Peyer's patch (tissue), 4 donors: Measurements from ENCODE around the gene SRGAP1. TPM values are rescaled to one million over a fixed set of nuclear protein-coding genes. Genes with fewer than 3 reads are reported as not detected.

Source experiments
- DNase-seq, 3 donors: peaks; one replicate each; pipeline ENCODE4 v3.0.0-alpha.2; 2017 to 2019
- H3K27ac ChIP-seq, 4 donors: fragments of 200-600 bp; sonication (generic); one replicate each; pipeline ENCODE4 v1.5.1; 2016 to 2019
- H3K27me3 ChIP-seq, 2 donors: fragments of 200-600 bp; sonication (generic); one replicate each; pipeline ENCODE4 v1.5.1; 2019
- H3K36me3 ChIP-seq, 3 donors: fragments of 200-600 bp; sonication (generic); one replicate each; pipeline ENCODE4 v1.5.1; 2016 to 2019
- H3K4me1 ChIP-seq, 4 donors: fragments of 200-600 bp; sonication (generic); one replicate each; pipeline ENCODE4 v1.5.1; 2016 to 2019
- H3K4me3 ChIP-seq, 4 donors: fragments of 200-600 bp; sonication (generic); 1 replicate in 3 of 4; 2 replicates in 1 of 4; pipeline ENCODE4 v1.5.1; 2016 to 2019; ENCODE audit warnings: mild to moderate bottlenecking in 1 of 4
- H3K9me3 ChIP-seq, 4 donors: fragments of 200-600 bp; sonication (generic); one replicate each; pipeline ENCODE4 v1.5.1; 2016 to 2019; ENCODE audit warnings: mild to moderate bottlenecking in 1 of 4
- CTCF ChIP-seq, 6 experiments: fragments of 450-650 bp in 4 of 6; fragments of 200-600 bp in 2 of 6; sonication (generic) in 1 of 6; IDR thresholded peaks; one replicate each; pipeline ENCODE4 v1.5.1; 2017 to 2019; ENCODE audit warnings: antibody characterized with exemption in 6 of 6, mild to moderate bottlenecking in 3 of 6, moderate library complexity in 1 of 6
- POLR2A ChIP-seq, 2 donors: fragments of 450-650 bp; IDR thresholded peaks; one replicate each; pipeline ENCODE4 v1.5.1; 2017; ENCODE audit warnings: antibody characterized with exemption in 2 of 2, mild to moderate bottlenecking in 2 of 2, moderate library complexity in 2 of 2
- total RNA-seq, 4 donors: library from RNA; depleted of rRNA; stranded (reverse); fragments of >200 nt; gene quantifications; one replicate each; pipeline ENCODE4 v1.1.0, GENCODE V29; 2016

The SRGAP1 gene
- total RNA-seq, 4 donors from 2014 or later: 5.8 to 92.4 (median 16.4) TPM

GRCh38 chr12:64034901-64035576 lies 190.5 kb downstream of the SRGAP1 start:
- TF ChIP-seq CTCF (IDR thresholded peaks at IDR 0.05) (no peak), POLR2A (IDR thresholded peaks at IDR 0.05) (no peak)
- no peaks in the 10 kb centered on the region for H3K9me3 ChIP-seq
- H3K4me1 ChIP-seq: no peaks in the 10 kb centered on the region
- no peak overlapping the region for H3K4me3 ChIP-seq
- H3K27ac ChIP-seq: no peak overlapping the region
- no peaks in the 10 kb centered on the region for H3K36me3 ChIP-seq
- no peak for DNase-seq
- no peaks in the 10 kb centered on the region for H3K27me3 ChIP-seq

GRCh38 chr12:64036414-64036813 lies 191.9 kb downstream of the SRGAP1 start:
- Histone ChIP-seq H3K27ac (no peak overlapping the region), H3K27me3 (no peaks in the 10 kb centered on the region), H3K4me3 (no peak overlapping the region), H3K4me1 (no peaks in the 10 kb centered on the region), H3K9me3 (no peaks in the 10 kb centered on the region), H3K36me3 (no peaks in the 10 kb centered on the region)
- no peak for TF ChIP-seq CTCF (IDR thresholded peaks at IDR 0.05)
- no peak for TF ChIP-seq POLR2A (IDR thresholded peaks at IDR 0.05)
- DNase-seq: no peak

- Histone ChIP-seq H3K27ac (no peak overlapping the region), H3K9me3 (no peaks in the 10 kb centered on the region), H3K36me3 (no peaks in the 10 kb centered on the region), H3K4me3 (no peak overlapping the region), H3K4me1 (peaks cover 0 to 6% (median 0%) of the 10 kb centered on the region in 4 donors), H3K27me3 (no peaks in the 10 kb centered on the region)
- TF ChIP-seq POLR2A (IDR thresholded peaks at IDR 0.05) (no peak), CTCF (IDR thresholded peaks at IDR 0.05) (no peak)
- DNase-seq: no peak
These were observed 194.9 kb downstream of the SRGAP1 start for GRCh38 chr12:64039281-64039871.

GRCh38 chr12:64042911-64043310 lies 198.4 kb downstream of the SRGAP1 start:
- no peaks in the 10 kb centered on the region for H3K36me3 ChIP-seq
- H3K27me3 ChIP-seq: no peaks in the 10 kb centered on the region
- H3K9me3 ChIP-seq: no peaks in the 10 kb centered on the region
- DNase-seq: no peak
- H3K4me1 ChIP-seq: peaks cover 0 to 6% (median 0%) of the 10 kb centered on the region in 4 donors
- no peak overlapping the region for H3K27ac ChIP-seq
- TF ChIP-seq CTCF (IDR thresholded peaks at IDR 0.05): no peak
- no peak for TF ChIP-seq POLR2A (IDR thresholded peaks at IDR 0.05)
- no peak overlapping the region for H3K4me3 ChIP-seq

GRCh38 chr12:64044191-64044590 lies 199.7 kb downstream of the SRGAP1 start:
- Histone ChIP-seq H3K4me1 (peaks cover 0 to 6% (median 0%) of the 10 kb centered on the region in 4 donors), H3K27ac (no peak overlapping the region), H3K9me3 (no peaks in the 10 kb centered on the region), H3K36me3 (no peaks in the 10 kb centered on the region), H3K4me3 (no peak overlapping the region), H3K27me3 (no peaks in the 10 kb centered on the region)
- TF ChIP-seq POLR2A (IDR thresholded peaks at IDR 0.05): no peak
- no peak for TF ChIP-seq CTCF (IDR thresholded peaks at IDR 0.05)
- no peak for DNase-seq
